GM12874 (cell line): ENCODE results near the gene TUBA4A.

Experiments
- CTCF ChIP-seq: IDR thresholded peaks from 2 replicates; pipeline ENCODE4 v1.5.1; 2011; ENCODE audit warnings: low read depth, mild to moderate bottlenecking, control low read depth, low read length, moderate library complexity; ENCODE audit not compliant: insufficient read depth

Gene TUBA4A

GRCh38 chr2:219279151-219279915 lies 25.6 kb upstream of the TUBA4A start, which contains the start of gene DNAJB2:
Gene DNAJB2 (plus strand): TSS chr2:219279366. CDS start chr2:219279834, 468 bp downstream.
- no peak; the same call in 1 of the 2 replicates for TF ChIP-seq CTCF

GRCh38 chr2:219278655-219279150 lies 25.0 kb upstream of the TUBA4A start:
- TF ChIP-seq CTCF = no peak

- TF ChIP-seq CTCF = peak; percentile 98
Measured at GRCh38 chr2:219277703-219278654, 24.3 kb upstream of the TUBA4A start.

GRCh38 chr2:219274361-219274921 lies 20.7 kb upstream of the TUBA4A start:
- TF ChIP-seq CTCF = no peak

GRCh38 chr2:219273937-219274336 lies 20.2 kb upstream of the TUBA4A start:
- no peak for TF ChIP-seq CTCF

GRCh38 chr2:219272995-219273394 lies 19.3 kb upstream of the TUBA4A start:
- no peak for TF ChIP-seq CTCF

GRCh38 chr2:219272356-219272755 lies 18.6 kb upstream of the TUBA4A start:
- TF ChIP-seq CTCF = no peak
